ENCODE measurements around the gene MYO5A. TPM values are rescaled to one million over a fixed set of nuclear protein-coding genes. Genes with fewer than 3 reads are reported as not detected.

MYO5A gene
- total and polyA plus RNA-seq, 10 of the 15 experiments (the other 5 are each of a cell fraction or from before 2014, with no cell fraction given), result 4.2 to 42.9 (median 31.1) TPM

DNA sequence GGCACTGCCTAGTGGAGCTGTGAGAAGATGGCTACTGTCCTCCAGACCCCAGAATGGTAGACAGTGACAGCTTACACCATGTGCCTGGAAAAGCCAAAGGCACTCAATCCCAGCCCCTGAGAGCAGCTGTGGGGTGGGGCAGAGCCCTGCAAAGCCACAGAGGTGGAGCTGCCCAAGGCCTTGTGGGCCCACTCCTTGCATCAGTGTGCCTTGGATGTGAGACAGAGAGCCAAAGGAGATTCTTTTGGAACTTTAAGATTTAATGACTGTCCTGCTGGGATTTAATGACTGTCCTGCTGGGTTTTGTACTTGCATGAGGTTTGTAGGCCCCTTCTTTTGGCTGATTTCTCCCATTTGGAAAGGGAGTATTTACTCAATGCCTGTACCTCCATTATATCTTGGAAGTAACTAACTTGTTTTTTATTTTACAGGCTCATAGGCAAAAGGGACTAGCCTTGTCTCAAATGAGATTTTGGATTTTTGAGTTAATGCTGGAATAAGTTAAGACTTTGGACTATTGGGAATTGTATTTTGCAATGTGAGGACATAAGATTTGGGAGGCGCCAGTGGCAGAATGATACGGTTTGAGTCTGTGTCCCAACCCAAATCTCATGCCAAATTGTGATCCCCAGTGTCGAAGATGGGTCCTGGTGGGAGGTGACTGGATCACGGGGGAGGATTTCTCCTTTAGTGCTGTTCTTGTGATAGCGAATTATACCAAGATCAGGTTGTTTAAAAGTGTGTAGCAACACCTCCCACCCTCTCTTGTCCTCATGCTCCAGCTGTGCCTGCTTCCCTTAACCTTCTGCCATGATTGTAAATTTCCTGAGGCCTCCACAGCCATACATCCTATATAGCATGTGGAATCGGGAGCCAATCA, 80.4 kb downstream of the MYO5A start:
- intact Hi-C loops (cut with micrococcal nuclease; ENCODE audit: unreplicated experiment) (no loop called here), in situ Hi-C loops (cut with MboI) (no loop called here)
- SMC1A ChIA-PET (ENCODE audit: uncharacterized antibody, unreplicated experiment), result no interaction called here
- Histone ChIP-seq H4K20me1 (ENCODE audit: control insufficient read depth, insufficient read depth) (no peaks in the 10 kb centered on the region), H3K4me2 (ENCODE audit: control insufficient read depth, insufficient read depth) (no peak overlapping the region), H3K27me3 (replicated peaks in 1 of 2; ENCODE audit: control insufficient read depth in 2 of 2, insufficient read depth in 2 of 2, low read length in 1 of 2) (no peaks in the 10 kb centered on the region), H3K79me2 (ENCODE audit: control insufficient read depth, insufficient read depth, low read length) (peaks cover 2% of the 10 kb centered on the region; the same call in 1 of the 2 replicates), H2AFZ (ENCODE audit: control insufficient read depth, low read depth, low read length) (no peak overlapping the region), H3K27ac (ENCODE audit: control insufficient read depth, insufficient read depth) (no peak overlapping the region), H3K9me3 (replicated peaks; ENCODE audit: control insufficient read depth, insufficient read depth, low read length) (peaks cover 5% of the 10 kb centered on the region), H3K4me1 (ENCODE audit: control insufficient read depth, insufficient read depth, low read length) (no peaks in the 10 kb centered on the region), H3K9ac (ENCODE audit: control insufficient read depth, insufficient read depth, low read length) (no peak overlapping the region), H3K36me3 (ENCODE audit: control insufficient read depth in 2 of 2, insufficient read depth in 2 of 2, low read length in 1 of 2) (no peaks in the 10 kb centered on the region), H3K4me3 (no peak overlapping the region)
- DNase-seq (ENCODE audit: low read depth, low spot score) (no peak), FAIRE-seq (no peak), ATAC-seq (no peak)
- RAD21 ChIA-PET (ENCODE audit: unreplicated experiment), result interaction anchor here (0.8 kb wide), 1 partner anchor 117 kb away, joined by 3 read pairs; no protein-coding TSS in a partner anchor
- no TSS peak for BruUV-seq (replicated peaks)
- 95% methylated on average over 6 of the region's 6 CpGs for WGBS (ENCODE audit: insufficient coverage, insufficient replicate concordance, low lambda C conversion rate, missing lambda C conversion rate)
- CTCF ChIA-PET, result no interaction called here
- TF ChIP-seq PBX3 (IDR thresholded peaks at IDR 0.05; ENCODE audit: insufficient replicate concordance, low read depth, low read length), result no peak
- POLR2A ChIA-PET, result no interaction called here

GRCh38 chr15:52445954-52446353, 82.7 kb downstream of the MYO5A start:
- H3K27me3 ChIP-seq (replicated peaks in 1 of 2; ENCODE audit: control insufficient read depth in 2 of 2, insufficient read depth in 2 of 2, low read length in 1 of 2), result no peaks in the 10 kb centered on the region
- no peaks in the 10 kb centered on the region for H3K9me3 ChIP-seq (replicated peaks; ENCODE audit: control insufficient read depth, insufficient read depth, low read length)
- H3K27ac ChIP-seq (ENCODE audit: control insufficient read depth, insufficient read depth), result no peak overlapping the region
- DNase-seq (ENCODE audit: low read depth, low spot score) (no peak), FAIRE-seq (no peak), ATAC-seq (no peak)
- ChIA-PET CTCF (no interaction called here), POLR2A (interaction anchor here (0.8 kb wide), 1 partner anchor 14 kb away, joined by 3 read pairs; no protein-coding TSS in a partner anchor), SMC1A (ENCODE audit: uncharacterized antibody, unreplicated experiment) (interaction anchor here (0.9 kb wide), 1 partner anchor 8 kb away, joined by 4 read pairs; no protein-coding TSS in a partner anchor), RAD21 (ENCODE audit: unreplicated experiment) (no interaction called here)
- no peak overlapping the region for H3K9ac ChIP-seq (ENCODE audit: control insufficient read depth, insufficient read depth, low read length)
- no peaks in the 10 kb centered on the region for H3K79me2 ChIP-seq (ENCODE audit: control insufficient read depth, insufficient read depth, low read length)
- H3K4me2 ChIP-seq (ENCODE audit: control insufficient read depth, insufficient read depth), result no peak overlapping the region
- no peaks in the 10 kb centered on the region for H3K36me3 ChIP-seq (ENCODE audit: control insufficient read depth in 2 of 2, insufficient read depth in 2 of 2, low read length in 1 of 2)
- in situ Hi-C loops (cut with MboI), result no loop called here
- no peaks in the 10 kb centered on the region for H4K20me1 ChIP-seq (ENCODE audit: control insufficient read depth, insufficient read depth)
- no peak overlapping the region for H3K4me3 ChIP-seq
- intact Hi-C loops (cut with micrococcal nuclease; ENCODE audit: unreplicated experiment), result no loop called here
- no TSS peak for BruUV-seq (replicated peaks)
- 97% methylated on average over 3 of the region's 3 CpGs for WGBS (ENCODE audit: insufficient coverage, insufficient replicate concordance, low lambda C conversion rate, missing lambda C conversion rate)
- H2AFZ ChIP-seq (ENCODE audit: control insufficient read depth, low read depth, low read length), result no peak overlapping the region
- no peaks in the 10 kb centered on the region for H3K4me1 ChIP-seq (ENCODE audit: control insufficient read depth, insufficient read depth, low read length)
- TF ChIP-seq SUZ12 (IDR thresholded peaks at IDR 0.05; ENCODE audit: unreplicated experiment) (no peak), SUPT20H (IDR thresholded peaks at IDR 0.05; ENCODE audit: borderline replicate concordance, control insufficient read depth, low read depth, low read length) (no peak)
